WERI-Rb-1 (cell line): ENCODE data around the gene CARD14.
A peak's percentile ranks its signal among the peaks of the same experiment; 100 is the strongest.

Source experiments
- DNase-seq: peaks from one replicate; pipeline ENCODE4 v3.0.0-alpha.2; 2020
- H3K27ac ChIP-seq: fragments of 250-450 bp; sonication (Bioruptor Pico); 2 replicates; pipeline ENCODE4 v1.5.1; 2020; ENCODE audit warnings: mild to moderate bottlenecking, moderate library complexity
- H3K27me3 ChIP-seq: fragments of 250-450 bp; sonication (Bioruptor Pico); 2 replicates; pipeline ENCODE4 v1.5.1; 2021; ENCODE audit warnings: mild to moderate bottlenecking, low read depth, moderate library complexity; ENCODE audit not compliant: insufficient read depth, severe bottlenecking
- H3K36me3 ChIP-seq: fragments of 250-450 bp; sonication (Bioruptor Pico); 2 replicates; pipeline ENCODE4 v1.5.1; 2020; ENCODE audit warnings: mild to moderate bottlenecking, moderate library complexity
- H3K4me3 ChIP-seq: 2 replicates; pipeline ENCODE4 v1.5.1; 2011; ENCODE audit warnings: low read depth, mild to moderate bottlenecking, control low read depth, low read length
- H3K9me3 ChIP-seq: fragments of 250-450 bp; sonication (Bioruptor Pico); 2 replicates; pipeline ENCODE4 v1.5.1; 2021; ENCODE audit warnings: mild to moderate bottlenecking, moderate library complexity; ENCODE audit not compliant: severe bottlenecking
- TF ChIP-seq, protein P1 (sequence below): IDR thresholded peaks from 2 replicates; pipeline ENCODE4 v1.5.1; 2011; ENCODE audit warnings: low read depth, mild to moderate bottlenecking, control low read depth, inconsistent platforms, low read length

The CARD14 gene

DNA sequence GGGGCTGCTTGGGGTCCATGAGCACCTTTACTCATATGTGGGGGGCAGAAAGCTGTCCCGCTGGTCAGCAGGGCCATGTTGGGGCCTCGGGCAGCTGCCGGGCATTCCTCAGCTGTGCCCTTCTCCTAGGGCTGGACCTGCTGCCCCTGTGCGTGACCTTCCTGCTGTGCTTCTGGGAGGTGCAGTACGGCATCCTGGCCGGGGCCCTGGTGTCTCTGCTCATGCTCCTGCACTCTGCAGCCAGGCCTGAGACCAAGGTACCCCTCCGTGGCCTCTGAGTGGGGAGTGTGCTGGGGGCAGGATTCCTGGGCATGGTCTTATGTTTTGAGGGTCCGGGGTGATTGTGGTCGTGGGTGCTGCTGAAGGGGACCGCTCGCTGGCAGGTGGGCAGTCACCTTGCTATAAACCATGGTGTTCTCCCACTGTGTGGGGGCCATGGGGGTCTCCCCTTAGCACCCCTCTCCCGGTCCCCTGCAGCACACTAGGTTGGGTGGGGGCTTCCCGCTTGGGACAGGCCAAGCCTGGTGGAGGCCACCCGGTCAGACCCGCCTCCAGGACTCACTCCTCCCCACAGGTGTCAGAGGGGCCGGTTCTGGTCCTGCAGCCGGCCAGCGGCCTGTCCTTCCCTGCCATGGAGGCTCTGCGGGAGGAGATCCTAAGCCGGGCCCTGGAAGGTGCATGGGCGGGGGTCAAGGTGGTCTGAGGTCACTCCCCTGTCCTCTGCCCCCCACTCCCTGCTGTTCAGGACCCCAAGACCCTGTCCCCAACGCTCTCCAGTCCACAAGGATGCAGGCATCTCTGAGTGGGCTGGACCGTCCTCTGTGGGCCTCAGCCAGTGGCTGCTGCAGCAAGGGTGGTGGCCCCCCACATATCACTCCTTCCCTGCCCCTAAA lies 78.4 kb downstream of the CARD14 start:
- TF ChIP-seq, protein P1, sequence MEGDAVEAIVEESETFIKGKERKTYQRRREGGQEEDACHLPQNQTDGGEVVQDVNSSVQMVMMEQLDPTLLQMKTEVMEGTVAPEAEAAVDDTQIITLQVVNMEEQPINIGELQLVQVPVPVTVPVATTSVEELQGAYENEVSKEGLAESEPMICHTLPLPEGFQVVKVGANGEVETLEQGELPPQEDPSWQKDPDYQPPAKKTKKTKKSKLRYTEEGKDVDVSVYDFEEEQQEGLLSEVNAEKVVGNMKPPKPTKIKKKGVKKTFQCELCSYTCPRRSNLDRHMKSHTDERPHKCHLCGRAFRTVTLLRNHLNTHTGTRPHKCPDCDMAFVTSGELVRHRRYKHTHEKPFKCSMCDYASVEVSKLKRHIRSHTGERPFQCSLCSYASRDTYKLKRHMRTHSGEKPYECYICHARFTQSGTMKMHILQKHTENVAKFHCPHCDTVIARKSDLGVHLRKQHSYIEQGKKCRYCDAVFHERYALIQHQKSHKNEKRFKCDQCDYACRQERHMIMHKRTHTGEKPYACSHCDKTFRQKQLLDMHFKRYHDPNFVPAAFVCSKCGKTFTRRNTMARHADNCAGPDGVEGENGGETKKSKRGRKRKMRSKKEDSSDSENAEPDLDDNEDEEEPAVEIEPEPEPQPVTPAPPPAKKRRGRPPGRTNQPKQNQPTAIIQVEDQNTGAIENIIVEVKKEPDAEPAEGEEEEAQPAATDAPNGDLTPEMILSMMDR: no peak
- Histone ChIP-seq H3K9me3 (no peaks in the 10 kb centered on the region), H3K36me3 (peaks cover 15% of the 10 kb centered on the region), H3K27me3 (no peaks in the 10 kb centered on the region), H3K27ac (no peak overlapping the region), H3K4me3 (no peak overlapping the region)
- DNase-seq: no peak

GRCh38 chr17:80248894-80249710 lies 79.3 kb downstream of the CARD14 start:
- no peaks in the 10 kb centered on the region for H3K27me3 ChIP-seq
- no peak for DNase-seq
- no peaks in the 10 kb centered on the region for H3K9me3 ChIP-seq
- H3K4me3 ChIP-seq: no peak overlapping the region
- peaks cover 15% of the 10 kb centered on the region for H3K36me3 ChIP-seq
- TF ChIP-seq, protein P1: peak; percentile 15; the same call in 1 of the 2 replicates
- no peak overlapping the region for H3K27ac ChIP-seq

- peaks cover 3% of the 10 kb centered on the region; the same call in 1 of the 2 replicates for H3K36me3 ChIP-seq
- no peaks in the 10 kb centered on the region for H3K9me3 ChIP-seq
- no peak for DNase-seq
- TF ChIP-seq, protein P1: no peak
- no peak overlapping the region for H3K4me3 ChIP-seq
- H3K27me3 ChIP-seq: no peaks in the 10 kb centered on the region
- H3K27ac ChIP-seq: no peak overlapping the region
Measured at GRCh38 chr17:80251966-80252365, 82.1 kb downstream of the CARD14 start.

GRCh38 chr17:80252871-80253270 lies 83.0 kb downstream of the CARD14 start:
- H3K27ac ChIP-seq: no peak overlapping the region
- no peak overlapping the region for H3K4me3 ChIP-seq
- TF ChIP-seq, protein P1: peak; percentile 90
- DNase-seq: peak; percentile 92
- no peaks in the 10 kb centered on the region for H3K9me3 ChIP-seq
- no peaks in the 10 kb centered on the region for H3K27me3 ChIP-seq
- peaks cover 3% of the 10 kb centered on the region; the same call in 1 of the 2 replicates for H3K36me3 ChIP-seq

DNA sequence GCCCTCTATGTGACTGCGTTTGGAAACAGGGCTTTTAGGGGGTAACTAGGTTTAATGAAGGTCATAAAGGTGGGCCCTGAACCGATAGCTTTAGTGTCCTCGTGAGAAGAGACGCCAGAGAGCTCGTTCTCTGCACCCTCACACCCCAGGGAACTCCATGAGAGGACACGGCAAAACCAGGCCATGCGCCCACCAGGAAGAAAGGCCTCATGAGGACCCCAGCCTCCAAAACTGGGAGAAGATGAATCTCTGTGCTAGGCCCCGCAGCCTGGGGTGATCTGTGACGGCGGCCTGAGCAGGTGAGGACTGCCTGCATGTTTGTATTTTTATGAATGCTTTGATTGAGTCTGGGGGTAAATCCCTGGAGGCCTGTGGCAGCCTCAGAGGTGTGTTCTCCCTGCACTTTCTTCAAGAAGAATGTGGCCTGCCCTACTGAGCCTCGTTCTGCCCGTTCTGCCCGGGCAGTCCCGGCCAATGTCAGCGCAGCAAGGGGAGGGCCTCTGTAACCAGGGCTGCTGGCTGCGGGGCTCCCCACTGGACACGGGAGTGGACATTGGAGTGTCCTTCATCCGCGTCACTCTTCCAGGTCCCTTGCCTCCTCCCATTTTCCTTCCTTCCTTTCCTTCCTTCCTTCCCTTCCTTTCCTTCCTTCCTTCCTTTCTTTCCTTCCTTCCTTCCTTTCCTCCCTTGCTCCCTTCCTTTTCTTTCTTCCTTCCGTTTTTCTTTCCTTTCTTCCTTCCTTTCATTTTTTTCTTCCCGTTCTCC lies 84.0 kb downstream of the CARD14 start:
- TF ChIP-seq, protein P1: no peak
- no peaks in the 10 kb centered on the region for H3K27me3 ChIP-seq
- H3K36me3 ChIP-seq: peaks cover 3% of the 10 kb centered on the region; the same call in 1 of the 2 replicates
- DNase-seq: no peak
- H3K4me3 ChIP-seq: no peak overlapping the region
- no peak overlapping the region for H3K27ac ChIP-seq
- no peaks in the 10 kb centered on the region for H3K9me3 ChIP-seq
